GM23338 (cell line): ENCODE data around the gene KLRC3.
"Not testable (repeated sequence)": the region's sequence is repeated elsewhere in the genome, so short reads cannot be mapped to it uniquely, and the experiment has no call there.

Experiments used
- CREB1 ChIP-seq: fragments of 250-450 bp; sonication (Bioruptor Pico); IDR thresholded peaks from 2 replicates; pipeline ENCODE4 v1.5.0; 2020; ENCODE audit warnings: low read depth, mild to moderate bottlenecking, moderate library complexity
- CTCF ChIP-seq, 2 experiments: fragments of 200-600 bp in 1 of 2; sonication (generic) in 1 of 2; conservative IDR thresholded peaks; 2 replicates each; pipeline versions ENCODE4 v1.5.1 to v1.6.1; 2016 to 2017; ENCODE audit warnings: antibody characterized with exemption in 2 of 2, low read depth in 2 of 2, mild to moderate bottlenecking in 2 of 2, moderate library complexity in 1 of 2
- EZH2 ChIP-seq: fragments of 200-600 bp; sonication (generic); IDR thresholded peaks from one replicate; pipeline ENCODE4 v1.8.0; 2017; ENCODE audit warnings: antibody characterized with exemption, mild to moderate bottlenecking, low read depth; ENCODE audit not compliant: unreplicated experiment
- EZH2phosphoT487 ChIP-seq: fragments of 200-600 bp; sonication (generic); IDR thresholded peaks from one replicate; pipeline ENCODE4 v1.8.1; 2018; ENCODE audit warnings: antibody characterized with exemption; ENCODE audit not compliant: unreplicated experiment
- JUNB ChIP-seq: IDR thresholded peaks from one replicate; pipeline ENCODE4 v1.6.1; 2016; ENCODE audit warnings: antibody characterized with exemption; ENCODE audit not compliant: unreplicated experiment
- POLR2AphosphoS5 ChIP-seq: IDR thresholded peaks from 2 replicates; pipeline ENCODE4 v1.6.1; 2016; ENCODE audit warnings: antibody characterized with exemption, low read depth
- REST ChIP-seq: IDR thresholded peaks from one replicate; pipeline ENCODE4 v1.6.1; 2018; ENCODE audit warnings: antibody characterized with exemption; ENCODE audit not compliant: unreplicated experiment

- not testable (repeated sequence) for TF ChIP-seq CTCF (conservative IDR thresholded peaks at IDR 0.05; ENCODE audit: low read depth in 2 of 2); REST; EZH2phosphoT487; POLR2AphosphoS5; EZH2; JUNB; CREB1 (CRISPR knock-in tag)
Observed at GRCh38 chr12:10367714-10368113, 52.7 kb downstream of the KLRC3 start.
